Ovary (tissue), 3 donors: ENCODE measurements around the gene ARFRP1.

ENCODE experiments used
- CTCF ChIP-seq, 3 donors: fragments of 450-650 bp in 2 of 3; fragments of 200-600 bp in 1 of 3; IDR thresholded peaks; one replicate each; pipeline versions ENCODE4 v1.5.1 to v1.8.0; 2016 to 2022; ENCODE audit warnings: antibody characterized with exemption in 3 of 3, mild to moderate bottlenecking in 1 of 3
- POLR2A ChIP-seq: fragments of 450-650 bp; IDR thresholded peaks from one replicate; pipeline ENCODE4 v1.6.1; 2017; ENCODE audit warnings: antibody characterized with exemption, mild to moderate bottlenecking, moderate library complexity
- donor health status: DM: no; HTN: no; CAD: no.

- no peak for TF ChIP-seq CTCF (IDR thresholded peaks at IDR 0.05)
- no peak for TF ChIP-seq POLR2A
Observed at GRCh38 chr20:63748934-63749270, 41.1 kb upstream of the ARFRP1 start.
